NCI-H1930 (cell line): ENCODE results near the gene OR4P4.

ENCODE experiments used
- DNase-seq, 2 experiments: peaks; one replicate each; lab custom pipeline; 2025; lab: John Stamatoyannopoulos, UW

OR4P4 gene

GRCh38 chr11:55634813-55635212, at the start of gene OR4P4:
OR4P4 (plus strand) TSS chr11:55635113.
- DNase-seq, result no peak

- no peak for DNase-seq
Measured at GRCh38 chr11:55607545-55607944, 27.4 kb upstream of the OR4P4 start, which contains the start of gene OR4C11. OR4C11 (minus strand) TSS chr11:55607645; CDS start chr11:55604373, 3,272 bp downstream.

- DNase-seq, result no peak
Measured at GRCh38 chr11:55624531-55624930, 10.4 kb upstream of the OR4P4 start.

DNA sequence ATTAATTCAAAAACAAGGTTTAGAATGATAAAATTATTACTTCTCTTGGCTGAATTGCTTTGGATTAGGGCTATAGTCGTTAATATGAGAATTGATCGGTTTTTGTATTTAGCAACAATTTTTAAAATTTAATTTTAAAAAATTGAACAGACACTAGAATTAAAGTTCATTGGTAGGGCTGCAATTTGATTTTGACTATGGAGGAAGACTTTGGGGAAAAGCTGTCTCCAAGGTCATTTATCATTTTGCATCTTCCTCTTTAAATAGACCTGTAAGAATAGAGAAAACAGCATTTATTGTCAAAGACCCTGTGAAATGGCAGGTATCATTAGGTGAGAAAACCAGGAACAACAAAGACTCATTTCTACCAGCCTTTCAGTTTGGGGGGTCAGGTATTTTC, 13.1 kb downstream of the OR4P4 start, which contains the start of gene OR4S2:
Gene OR4S2 (plus strand): TSS at position 301 of the 400 bp plus-strand sequence. CDS start 2,577 bp downstream, outside the sequence.
- DNase-seq, result no peak

DNA sequence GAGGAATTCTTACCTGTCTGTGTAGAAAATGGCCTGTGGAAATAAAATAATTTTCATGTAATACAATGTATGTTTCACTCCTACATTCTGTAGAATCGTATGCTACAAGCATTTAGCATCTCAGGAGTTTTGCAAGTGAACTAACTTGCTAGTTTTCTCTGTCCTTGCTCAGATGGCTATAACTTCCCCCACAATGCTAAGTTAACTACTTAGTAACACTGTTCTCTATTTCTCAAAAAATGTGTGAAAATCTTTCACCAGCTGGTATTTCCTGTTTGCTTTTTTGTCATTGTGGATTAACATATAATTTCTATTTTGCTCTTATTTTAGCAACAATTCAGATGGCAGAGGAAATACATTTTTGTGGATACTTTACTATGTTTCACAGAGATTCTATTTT, 17.6 kb downstream of the OR4P4 start:
- DNase-seq, result no peak

DNA sequence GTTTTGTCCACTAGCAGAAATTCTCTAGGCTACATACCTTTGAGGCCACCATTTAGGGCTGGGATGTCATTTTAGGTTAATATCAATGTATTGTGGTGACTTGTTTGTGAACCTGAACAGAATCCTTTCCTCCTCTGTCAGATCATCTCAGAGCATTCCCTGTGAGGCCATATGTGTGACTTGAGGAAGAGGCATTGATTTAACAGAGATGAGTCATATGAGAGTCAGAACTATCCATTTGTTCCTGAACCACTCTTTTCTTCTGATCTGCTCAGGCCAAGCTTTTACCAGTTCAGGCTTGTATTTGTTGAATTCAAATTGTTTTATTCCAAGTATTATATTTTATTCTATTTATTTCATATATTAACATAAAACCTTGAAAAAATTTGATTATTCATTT, 20.2 kb downstream of the OR4P4 start:
- DNase-seq, result no peak

GRCh38 chr11:55658031-55658573, 23.2 kb downstream of the OR4P4 start:
- DNase-seq, result no peak

- no peak for DNase-seq
Measured at GRCh38 chr11:55658608-55659007, 23.7 kb downstream of the OR4P4 start.

DNA sequence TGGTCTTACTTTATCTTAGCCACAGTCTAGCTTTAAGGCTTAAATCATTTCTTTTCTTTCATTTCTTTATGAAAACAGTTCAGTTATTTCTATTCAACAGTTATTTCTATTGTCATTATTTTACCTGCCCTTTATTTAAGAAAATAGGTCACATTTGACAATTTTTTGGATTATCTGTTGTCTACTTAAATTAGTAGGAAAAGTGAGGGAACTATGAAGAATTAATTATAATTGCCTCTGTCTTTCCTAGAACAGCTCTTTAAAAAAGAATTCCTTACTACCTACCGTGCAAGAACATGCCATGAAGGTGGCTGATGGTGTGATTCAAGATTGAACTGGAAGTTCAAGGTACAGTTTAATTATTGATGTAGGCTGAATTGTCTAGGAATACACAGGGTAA, 27.0 kb downstream of the OR4P4 start, which contains the start of gene OR4C6:
Gene OR4C6 (plus strand): TSS at position 301 of the 400 bp plus-strand sequence. CDS start 2,966 bp downstream, outside the sequence.
- no peak for DNase-seq

- no peak for DNase-seq
Measured at GRCh38 chr11:55669376-55669775, 34.5 kb downstream of the OR4P4 start.

DNA sequence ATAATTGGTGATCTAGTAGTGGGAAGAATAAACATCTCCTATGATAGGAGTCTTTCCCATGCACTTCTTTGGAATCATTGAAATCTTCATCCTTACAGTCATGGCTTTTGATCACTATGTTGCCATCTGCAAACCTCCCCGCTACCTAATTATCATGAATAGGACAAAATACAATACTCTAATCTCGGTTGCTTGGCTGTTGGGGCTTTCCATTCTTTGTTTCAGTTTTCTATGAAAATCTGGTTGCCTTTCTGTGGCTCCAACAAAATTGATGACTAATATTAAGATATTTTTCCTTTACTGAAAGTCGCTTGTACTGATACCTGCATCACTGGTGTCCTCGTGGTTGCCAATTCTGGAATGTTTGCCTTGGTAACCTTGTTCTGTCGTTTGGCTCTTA, 38.9 kb downstream of the OR4P4 start:
- no peak for DNase-seq
